GM12878 (cell line): ENCODE results near the gene STRBP. TPM values are rescaled to one million over a fixed set of nuclear protein-coding genes. Genes with fewer than 3 reads are reported as not detected.

Experiments used
- ATAC-seq: fragments of 200-7000 bp; cut with Tn5 transposase; 3 replicates; pipeline ENCODE4 v1.9.1; 2020; ENCODE audit warnings: mild to moderate bottlenecking, moderate library complexity
- BruUV-seq: library from RNA; stranded (reverse); fragments of 400-500 nt; replicated peaks from 2 replicates; lab custom pipeline; 2021; lab: Mats Ljungman, UMichigan
- CTCF ChIA-PET: fragments of 300-600 bp; sonication (Branson Sonifier 250); formaldehyde crosslinking; extraction: SDS; loops from one replicate; lab custom pipeline; 2021; ENCODE audit warnings: inconsistent platforms; lab: Yijun Ruan, JAX
- POLR2A ChIA-PET: fragments of 350-600 bp; formaldehyde crosslinking; extraction: SDS; loops from one replicate; lab custom pipeline; 2021; ENCODE audit warnings: inconsistent platforms; lab: Charles Lee
- RAD21 ChIA-PET: fragments of 300-600 bp; sonication (Branson Sonifier 250); formaldehyde crosslinking; loops from one replicate; lab custom pipeline; 2023; ENCODE audit warnings: antibody characterized with exemption; ENCODE audit not compliant: unreplicated experiment; lab: Charles Lee
- SMC1A ChIA-PET: fragments of 300-600 bp; sonication (Branson Sonifier 250); formaldehyde crosslinking; loops from one replicate; lab custom pipeline; 2023; ENCODE audit not compliant: unreplicated experiment, uncharacterized antibody; lab: Charles Lee
- DNase-seq: peaks from one replicate; pipeline ENCODE4 v3.0.0-alpha.2; 2011; ENCODE audit warnings: low read depth, low spot score
- FAIRE-seq: peaks from 3 replicates; lab custom pipeline; 2011; peaks lifted over from hg19 to GRCh38; lab: Jason Lieb, UNC
- H2AFZ ChIP-seq: 2 replicates; pipeline ENCODE4 v1.6.0; 2011; ENCODE audit warnings: low read depth, low read length, control low read depth; ENCODE audit not compliant: control insufficient read depth
- H3K27ac ChIP-seq: 2 replicates; pipeline ENCODE4 v1.5.1; 2011; ENCODE audit warnings: control low read depth; ENCODE audit not compliant: control insufficient read depth, insufficient read depth
- H3K27me3 ChIP-seq, 2 experiments: replicated peaks in 1 of 2; 2 replicates each; pipeline versions ENCODE4 v1.6.0 to v1.6.1; 2011; ENCODE audit warnings: low read length in 1 of 2; ENCODE audit not compliant: control insufficient read depth in 2 of 2, insufficient read depth in 2 of 2
- H3K36me3 ChIP-seq, 2 experiments: 2 replicates each; pipeline ENCODE4 v1.5.1; 2011; ENCODE audit warnings: low read length in 1 of 2; ENCODE audit not compliant: control insufficient read depth in 2 of 2, insufficient read depth in 2 of 2
- H3K4me1 ChIP-seq: 2 replicates; pipeline ENCODE4 v1.6.1; 2011; ENCODE audit warnings: mild to moderate bottlenecking, low read length, moderate library complexity, mixed read lengths; ENCODE audit not compliant: control insufficient read depth, insufficient read depth
- H3K4me2 ChIP-seq: 2 replicates; pipeline ENCODE4 v1.6.0; 2011; ENCODE audit warnings: control low read depth; ENCODE audit not compliant: control insufficient read depth, insufficient read depth
- H3K4me3 ChIP-seq: fragments of 200-600 bp; sonication (generic); 2 replicates; pipeline ENCODE4 v1.5.1; 2016
- H3K79me2 ChIP-seq: 2 replicates; pipeline ENCODE4 v1.6.0; 2011; ENCODE audit warnings: low read length; ENCODE audit not compliant: control insufficient read depth, insufficient read depth
- H3K9ac ChIP-seq: 2 replicates; pipeline ENCODE4 v1.8.0; 2011; ENCODE audit warnings: low read length, control low read depth, mixed read lengths; ENCODE audit not compliant: control insufficient read depth, insufficient read depth
- H3K9me3 ChIP-seq: replicated peaks from 3 replicates; pipeline ENCODE4 v1.5.1; 2011; ENCODE audit warnings: mild to moderate bottlenecking, low read length; ENCODE audit not compliant: control insufficient read depth, insufficient read depth
- H4K20me1 ChIP-seq: 2 replicates; pipeline ENCODE4 v1.6.0; 2011; ENCODE audit not compliant: control insufficient read depth, insufficient read depth
- BHLHE40 ChIP-seq, 2 experiments: fragments of 450-650 bp in 1 of 2; IDR thresholded peaks; 2 replicates each; pipeline ENCODE4 v1.6.1; 2011 to 2017; ENCODE audit warnings: low read depth in 2 of 2, borderline replicate concordance in 1 of 2, improper control_type of control experiment in 1 of 2, low read length in 1 of 2, mild to moderate bottlenecking in 1 of 2
- CHD4 ChIP-seq: fragments of 200-600 bp; sonication (generic); IDR thresholded peaks from 2 replicates; pipeline ENCODE4 v1.6.1; 2016; ENCODE audit warnings: mild to moderate bottlenecking
- CREB1 ChIP-seq: IDR thresholded peaks from 2 replicates; pipeline ENCODE4 v1.6.1; 2012; ENCODE audit warnings: low read depth, mild to moderate bottlenecking, inconsistent platforms
- CREM ChIP-seq: IDR thresholded peaks from 2 replicates; pipeline ENCODE4 v1.6.1; 2014; ENCODE audit warnings: antibody characterized with exemption, low read depth
- ESRRA ChIP-seq: IDR thresholded peaks from 2 replicates; pipeline ENCODE4 v1.6.1; 2012; ENCODE audit warnings: mild to moderate bottlenecking, low read length, improper control_type of control experiment
- IKZF2 ChIP-seq, 2 experiments: fragments of 450-650 bp; IDR thresholded peaks; 2 replicates each; pipeline ENCODE4 v1.6.1; 2017; ENCODE audit warnings: mild to moderate bottlenecking in 2 of 2, moderate library complexity in 2 of 2
- JUNB ChIP-seq: IDR thresholded peaks from 2 replicates; pipeline ENCODE4 v1.6.1; 2016; ENCODE audit warnings: antibody characterized with exemption, mild to moderate bottlenecking
- MAX ChIP-seq: IDR thresholded peaks from 2 replicates; pipeline ENCODE4 v1.6.1; 2012; ENCODE audit warnings: low read depth, low read length, improper control_type of control experiment
- MEF2B ChIP-seq: fragments of 450-650 bp; IDR thresholded peaks from 2 replicates; pipeline ENCODE4 v1.6.1; 2018; ENCODE audit warnings: mild to moderate bottlenecking, moderate library complexity; ENCODE audit not compliant: partially characterized antibody, poor library complexity, severe bottlenecking
- MYC ChIP-seq: IDR thresholded peaks from 2 replicates; pipeline ENCODE4 v1.6.1; 2011; ENCODE audit warnings: mild to moderate bottlenecking, low read length, moderate library complexity, inconsistent platforms; ENCODE audit not compliant: insufficient read depth, insufficient replicate concordance, insufficient read length, severe bottlenecking
- PKNOX1 ChIP-seq: fragments of 450-650 bp; IDR thresholded peaks from 2 replicates; pipeline ENCODE4 v1.6.1; 2016; ENCODE audit warnings: mild to moderate bottlenecking
- RAD21 ChIP-seq: IDR thresholded peaks from 2 replicates; pipeline ENCODE4 v1.6.1; 2011; ENCODE audit warnings: mild to moderate bottlenecking, low read depth, low read length, moderate library complexity; ENCODE audit not compliant: insufficient read depth
- RELB ChIP-seq: fragments of 450-650 bp; IDR thresholded peaks from 2 replicates; pipeline ENCODE4 v1.6.1; 2017; ENCODE audit warnings: low read depth, mild to moderate bottlenecking, moderate library complexity
- RUNX3 ChIP-seq: IDR thresholded peaks from 2 replicates; pipeline ENCODE4 v1.6.1; 2012; ENCODE audit warnings: low read length, inconsistent platforms
- SIX5 ChIP-seq: IDR thresholded peaks from 2 replicates; pipeline ENCODE4 v1.6.1; 2011; ENCODE audit warnings: mild to moderate bottlenecking, low read depth, low read length, moderate library complexity; ENCODE audit not compliant: severe bottlenecking
- SMARCA5 ChIP-seq: fragments of 450-650 bp; IDR thresholded peaks from 2 replicates; pipeline ENCODE4 v1.6.1; 2017; ENCODE audit warnings: mild to moderate bottlenecking
- SREBF2 ChIP-seq: IDR thresholded peaks from 2 replicates; pipeline ENCODE4 v1.6.1; 2012; ENCODE audit warnings: mild to moderate bottlenecking, low read length
- TCF12 ChIP-seq: IDR thresholded peaks from 2 replicates; pipeline ENCODE4 v1.6.1; 2011; ENCODE audit warnings: low read depth, mild to moderate bottlenecking, low read length
- USF2 ChIP-seq: IDR thresholded peaks from 2 replicates; pipeline ENCODE4 v1.6.1; 2011; ENCODE audit warnings: low read depth, low read length, improper control_type of control experiment, borderline replicate concordance
- ZBED1 ChIP-seq: IDR thresholded peaks from 2 replicates; pipeline ENCODE4 v1.6.1; 2016; ENCODE audit warnings: borderline replicate concordance
- ZNF274 ChIP-seq: IDR thresholded peaks from one replicate; pipeline ENCODE4 v1.8.0; 2011; ENCODE audit not compliant: insufficient read length, insufficient read depth
- ZNF622 ChIP-seq: fragments of 450-650 bp; IDR thresholded peaks from 2 replicates; pipeline ENCODE4 v1.6.1; 2017; ENCODE audit warnings: mild to moderate bottlenecking, inconsistent platforms
- WGBS: methylation state at CpG from one replicate; pipeline ENCODE4 v1.1.6; 2016; ENCODE audit warnings: low lambda C conversion rate; ENCODE audit not compliant: insufficient replicate concordance, insufficient coverage; ENCODE audit errors: missing lambda C conversion rate; 5-methylcytosine and 5-hydroxymethylcytosine counted together
- in situ Hi-C: fragments of 300-500 bp; cut with MboI; formaldehyde crosslinking; loops from 9 replicates; pipeline ENCODE4 v1.14.3; 2018; ENCODE audit warnings: mixed read lengths
- intact Hi-C: fragments of 100-400 bp; cut with micrococcal nuclease; formaldehyde crosslinking; loops from one replicate; pipeline ENCODE4 v1.14.2; 2022; ENCODE audit not compliant: unreplicated experiment
- polyA plus RNA-seq, 11 experiments: library from polyadenylated mRNA; depleted of rRNA in 4 of 11; unstranded in 6 of 11; stranded (reverse) in 5 of 11; fragments of >200 nt; fragmentation: Nextera tagmentation in 4 of 11; fragmentation: Illumina TruSeq in 1 of 11; extraction: Ambion mirVana in 4 of 11; extraction: Trizol in 1 of 11; gene quantifications; 1 replicate in 1 of 11; 2 replicates in 10 of 11; pipeline versions ENCODE4 v1.2.1 to v1.2.3, GENCODE V29; 2011 to 2016; ENCODE audit warnings: inconsistent platforms in 2 of 11, missing spikeins in 2 of 11, low read depth in 1 of 11
- total RNA-seq, 4 experiments: library from RNA; depleted of rRNA in 3 of 4; stranded (reverse); fragments of >200 nt in 3 of 4; fragmentation: Illumina TruSeq in 1 of 4; extraction: Trizol in 1 of 4; gene quantifications; 2 replicates each; pipeline versions ENCODE4 v1.2.1 to v1.2.3, GENCODE V29; 2013 to 2021

Gene STRBP
- total and polyA plus RNA-seq, 10 of the 15 experiments (the other 5 are each of a cell fraction or from before 2014, with no cell fraction given): 31.0 to 96.8 (median 71.4) TPM

- POLR2A ChIA-PET: interaction anchor here (0.6 to 1.3 kb wide), 4 partner anchors 9 to 145 kb away, joined by 3 to 5 read pairs (median 4); no protein-coding TSS in a partner anchor
- Histone ChIP-seq H3K9ac (peak overlapping the region; percentile 35; the same call in 1 of the 2 replicates), H3K27ac (peak overlapping the region; percentile 71), H3K27me3 (no peaks in the 10 kb centered on the region), H2AFZ (no peak overlapping the region), H3K4me3 (no peak overlapping the region), H3K4me1 (peaks cover 27% of the 10 kb centered on the region), H3K9me3 (no peaks in the 10 kb centered on the region; the same call in 2 of the 3 replicates), H3K36me3 (no peaks in the 10 kb centered on the region; a peak in 1 of 4 replicates), H3K79me2 (peaks cover 42% of the 10 kb centered on the region), H4K20me1 (no peaks in the 10 kb centered on the region), H3K4me2 (peak overlapping the region; percentile 45)
- FAIRE-seq: peak; percentile 99
- no TSS peak for BruUV-seq
- WGBS: 0% methylated on average over 4 of the region's 4 CpGs
- in situ Hi-C loops (loop anchor here (5.0 kb wide), 1 partner anchor 48 kb away; no protein-coding TSS in a partner anchor), intact Hi-C loops (loop anchor here (5.0 kb wide), 2 partner anchors 53 to 143 kb away; no protein-coding TSS in a partner anchor)
- peak; percentile 98 for ATAC-seq
- peak; percentile 81 for DNase-seq
- SMC1A ChIA-PET: interaction anchor here (0.8 to 6.2 kb wide), 34 partner anchors 8 to 223 kb away, joined by 3 to 36 read pairs (median 4); no protein-coding TSS in a partner anchor
- RAD21 ChIA-PET: interaction anchor here (0.7 to 3.8 kb wide), 26 partner anchors 9 to 235 kb away, joined by 3 to 29 read pairs (median 4); no protein-coding TSS in a partner anchor
- CTCF ChIA-PET: interaction anchor here (0.7 to 3.8 kb wide), 40 partner anchors 8 to 397 kb away, joined by 3 to 30 read pairs (median 5); partner anchors contain the start of gene PDCL
- TF ChIP-seq JUNB (peak; percentile 15; the same call in 1 of the 2 replicates), MEF2B (no peak), CREM (peak; percentile 46; the same call in 1 of the 2 replicates), CHD4 (no peak), PKNOX1 (no peak), SREBF2 (no peak), MAX (no peak), SMARCA5 (0 out of 2 replicates have a peak, but pooled peaks have one; percentile 65), ESRRA (no peak), TCF12 (no peak), RELB (peak; percentile 62), ZBED1 (0 out of 2 replicates have a peak, but pooled peaks have one; percentile 38), CREB1 (0 out of 2 replicates have a peak, but pooled peaks have one; percentile 40), BHLHE40 (IDR thresholded peaks at IDR 0.05; ENCODE audit: borderline replicate concordance in 1 of 2, low read depth in 2 of 2, low read length in 1 of 2) (peak; percentile 18 to 48; a peak in 2 of 4 replicates), ZNF622 (no peak), MYC (no peak), SIX5 (no peak), RAD21 (peak; percentile 85), ZNF274 (no peak), IKZF2 (IDR thresholded peaks at IDR 0.05) (peak in 1 of 2 experiments; percentile 53; a peak in 2 of 4 replicates), RUNX3 (peak; percentile 62), USF2 (no peak)
These were observed 43.0 kb downstream of the STRBP start for GRCh38 chr9:123225374-123225813.
